Measurements from ENCODE around the gene RNF157.
"Not testable (repeated sequence)": the region's sequence is repeated elsewhere in the genome, so short reads cannot be mapped to it uniquely, and the experiment has no call there.

DNA sequence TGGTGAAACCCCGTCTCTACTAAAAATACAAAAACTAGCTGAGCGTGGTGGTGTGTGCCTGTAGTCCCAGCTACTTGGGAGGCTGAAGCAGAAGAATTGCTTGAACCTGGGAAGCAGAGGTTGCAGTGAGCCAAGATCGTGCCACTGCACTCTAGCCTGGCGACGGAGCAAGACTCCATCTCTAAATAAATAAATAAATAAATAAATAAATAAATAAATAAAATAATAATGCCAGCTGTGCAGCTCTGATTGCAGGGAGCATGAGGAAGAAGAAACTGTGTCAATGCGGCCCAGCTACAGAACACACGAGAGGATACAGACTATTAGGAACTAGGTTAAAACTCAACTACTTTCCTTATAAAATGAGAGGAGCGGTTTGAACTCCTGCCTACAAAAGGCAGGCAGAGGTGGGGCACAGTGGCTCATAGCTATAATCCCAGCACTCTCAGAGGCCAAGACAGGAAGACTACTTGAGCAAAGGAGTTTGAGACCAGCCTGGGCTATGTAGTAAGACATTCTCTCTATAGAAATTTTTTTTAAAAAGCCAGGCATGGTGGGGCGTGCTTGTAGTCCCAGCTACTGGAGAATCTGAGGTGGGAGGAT is 34.6 kb downstream of the RNF157 start:
- TF ChIP-seq, protein P1, sequence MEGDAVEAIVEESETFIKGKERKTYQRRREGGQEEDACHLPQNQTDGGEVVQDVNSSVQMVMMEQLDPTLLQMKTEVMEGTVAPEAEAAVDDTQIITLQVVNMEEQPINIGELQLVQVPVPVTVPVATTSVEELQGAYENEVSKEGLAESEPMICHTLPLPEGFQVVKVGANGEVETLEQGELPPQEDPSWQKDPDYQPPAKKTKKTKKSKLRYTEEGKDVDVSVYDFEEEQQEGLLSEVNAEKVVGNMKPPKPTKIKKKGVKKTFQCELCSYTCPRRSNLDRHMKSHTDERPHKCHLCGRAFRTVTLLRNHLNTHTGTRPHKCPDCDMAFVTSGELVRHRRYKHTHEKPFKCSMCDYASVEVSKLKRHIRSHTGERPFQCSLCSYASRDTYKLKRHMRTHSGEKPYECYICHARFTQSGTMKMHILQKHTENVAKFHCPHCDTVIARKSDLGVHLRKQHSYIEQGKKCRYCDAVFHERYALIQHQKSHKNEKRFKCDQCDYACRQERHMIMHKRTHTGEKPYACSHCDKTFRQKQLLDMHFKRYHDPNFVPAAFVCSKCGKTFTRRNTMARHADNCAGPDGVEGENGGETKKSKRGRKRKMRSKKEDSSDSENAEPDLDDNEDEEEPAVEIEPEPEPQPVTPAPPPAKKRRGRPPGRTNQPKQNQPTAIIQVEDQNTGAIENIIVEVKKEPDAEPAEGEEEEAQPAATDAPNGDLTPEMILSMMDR (IDR thresholded peaks at IDR 0.05; ENCODE audit: poor library complexity): not testable (repeated sequence)
- not testable (repeated sequence) for TF ChIP-seq EZH2phosphoT487 (IDR thresholded peaks at IDR 0.05; ENCODE audit: low read depth, severe bottlenecking, unreplicated experiment)

Data from hepatocyte (in vitro differentiated cells).